DOHH2 (cell line): ENCODE results near the gene USP17L20.
"Not testable (repeated sequence)": the region's sequence is repeated elsewhere in the genome, so short reads cannot be mapped to it uniquely, and the experiment has no call there.

Source experiments
- H3F3A ChIP-seq: fragments of 200-600 bp; sonication (generic), shearing (Covaris generic); 2 replicates; pipeline ENCODE4 v1.6.0; 2016; ENCODE audit warnings: antibody characterized with exemption, mild to moderate bottlenecking; ENCODE audit not compliant: control insufficient read depth, insufficient read depth
- H3K27ac ChIP-seq: fragments of 200-600 bp; sonication (generic); 2 replicates; pipeline ENCODE4 v1.5.1; 2014; ENCODE audit warnings: low read depth, mild to moderate bottlenecking, low read length, moderate library complexity
- H3K27me3 ChIP-seq: fragments of 200-600 bp; sonication (generic); 2 replicates; pipeline ENCODE4 v1.6.1; 2014; ENCODE audit warnings: mild to moderate bottlenecking, low read length, mixed read lengths; ENCODE audit not compliant: control insufficient read depth
- H3K36me3 ChIP-seq: fragments of 200-600 bp; sonication (generic); 2 replicates; pipeline ENCODE4 v1.6.1; 2014; ENCODE audit warnings: mild to moderate bottlenecking, low read length, moderate library complexity, mixed read lengths; ENCODE audit not compliant: control insufficient read depth
- H3K4me1 ChIP-seq: fragments of 200-600 bp; sonication (generic); 2 replicates; pipeline ENCODE4 v1.6.1; 2014; ENCODE audit warnings: mild to moderate bottlenecking, low read length, mixed read lengths; ENCODE audit not compliant: control insufficient read depth
- H3K4me2 ChIP-seq: fragments of 200-600 bp; sonication (generic); 2 replicates; pipeline ENCODE4 v1.6.0; 2014; ENCODE audit warnings: mild to moderate bottlenecking, low read length, moderate library complexity
- H3K4me3 ChIP-seq: fragments of 200-600 bp; sonication (generic); 2 replicates; pipeline ENCODE4 v1.5.1; 2014; ENCODE audit warnings: mild to moderate bottlenecking, low read length, mixed read lengths
- H3K79me2 ChIP-seq: fragments of 200-600 bp; sonication (generic); 2 replicates; pipeline ENCODE4 v1.6.1; 2014; ENCODE audit warnings: mild to moderate bottlenecking, low read length, mixed read lengths; ENCODE audit not compliant: control insufficient read depth
- H3K9me2 ChIP-seq: fragments of 200-600 bp; sonication (generic); replicated peaks from 2 replicates; pipeline ENCODE4 v1.6.1; 2014; ENCODE audit warnings: mild to moderate bottlenecking, low read length, mixed read lengths; ENCODE audit not compliant: control insufficient read depth
- H3K9me3 ChIP-seq: fragments of 200-600 bp; sonication (generic); 2 replicates; pipeline ENCODE4 v1.6.1; 2014; ENCODE audit warnings: antibody characterized with exemption, low read length, mixed read lengths; ENCODE audit not compliant: control insufficient read depth, insufficient read depth
- H4K20me1 ChIP-seq: fragments of 200-600 bp; sonication (generic); 2 replicates; pipeline ENCODE4 v1.6.0; 2014; ENCODE audit warnings: low read depth, mild to moderate bottlenecking, antibody characterized with exemption, low read length, moderate library complexity; ENCODE audit not compliant: control insufficient read depth, insufficient read depth

The USP17L20 gene

DNA sequence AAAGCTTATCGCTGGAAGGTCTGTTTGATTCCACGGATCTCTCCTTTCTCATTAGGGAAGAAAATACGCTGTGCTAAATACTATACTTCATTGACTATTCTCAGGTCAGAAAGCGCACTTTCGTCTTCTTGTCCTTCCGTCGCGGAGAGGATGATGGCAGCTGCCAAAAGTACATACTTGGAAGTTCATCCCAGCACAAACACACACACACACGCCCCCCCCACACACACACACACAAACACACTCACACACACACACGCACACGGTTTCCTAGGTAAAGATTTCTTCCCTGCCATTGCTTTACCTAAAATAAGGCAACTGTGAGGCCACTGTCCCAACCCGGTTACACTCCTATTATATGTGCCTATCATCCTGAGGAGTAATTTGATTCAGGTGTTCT, 19.5 kb upstream of the USP17L20 start:
- not testable (repeated sequence) for H3K4me2 ChIP-seq, H3F3A ChIP-seq, H3K27me3 ChIP-seq, H3K27ac ChIP-seq, H4K20me1 ChIP-seq, H3K4me3 ChIP-seq, H3K9me3 ChIP-seq, H3K4me1 ChIP-seq, H3K79me2 ChIP-seq, H3K9me2 ChIP-seq, H3K36me3 ChIP-seq

DNA sequence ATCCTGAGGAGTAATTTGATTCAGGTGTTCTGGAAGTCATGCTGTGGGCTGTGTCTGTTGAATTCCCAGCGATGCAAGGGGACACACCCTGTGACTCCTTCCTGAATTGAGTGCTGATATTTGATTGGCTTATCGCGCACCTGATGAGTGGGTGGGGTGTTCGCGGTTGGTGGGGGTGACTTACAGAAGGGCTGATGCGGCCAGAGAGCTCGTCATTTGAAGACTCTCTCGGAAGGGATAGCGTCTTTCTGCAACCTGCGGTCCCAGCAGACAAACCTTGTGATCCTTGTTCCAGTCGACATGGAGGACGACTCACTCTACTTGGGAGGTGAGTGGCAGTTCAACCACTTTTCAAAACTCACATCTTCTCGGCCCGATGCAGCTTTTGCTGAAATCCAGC, 14.3 kb upstream of the USP17L20 start, which contains the start of gene USP17L17:
USP17L17 (plus strand) TSS at position 301 of the 400 bp plus-strand sequence; CDS start at position 301, 0 bp downstream.
- H3K79me2 ChIP-seq, H4K20me1 ChIP-seq, H3K9me2 ChIP-seq, H3K9me3 ChIP-seq, H3F3A ChIP-seq, H3K27me3 ChIP-seq, H3K4me3 ChIP-seq, H3K27ac ChIP-seq, H3K4me1 ChIP-seq, H3K4me2 ChIP-seq, H3K36me3 ChIP-seq: not testable (repeated sequence)

GRCh38 chr4:9247953-9248680, 9.8 kb upstream of the USP17L20 start, which contains the start of gene USP17L18:
Gene USP17L18, plus strand, starts transcription at chr4:9248630. Its CDS starts 0 bp downstream, at chr4:9248630.
- H3K9me3 ChIP-seq, H3K4me3 ChIP-seq, H3K79me2 ChIP-seq, H3K27ac ChIP-seq, H3K27me3 ChIP-seq, H3K36me3 ChIP-seq, H3F3A ChIP-seq, H3K4me1 ChIP-seq, H3K4me2 ChIP-seq, H3K9me2 ChIP-seq, H4K20me1 ChIP-seq: not testable (repeated sequence)

DNA sequence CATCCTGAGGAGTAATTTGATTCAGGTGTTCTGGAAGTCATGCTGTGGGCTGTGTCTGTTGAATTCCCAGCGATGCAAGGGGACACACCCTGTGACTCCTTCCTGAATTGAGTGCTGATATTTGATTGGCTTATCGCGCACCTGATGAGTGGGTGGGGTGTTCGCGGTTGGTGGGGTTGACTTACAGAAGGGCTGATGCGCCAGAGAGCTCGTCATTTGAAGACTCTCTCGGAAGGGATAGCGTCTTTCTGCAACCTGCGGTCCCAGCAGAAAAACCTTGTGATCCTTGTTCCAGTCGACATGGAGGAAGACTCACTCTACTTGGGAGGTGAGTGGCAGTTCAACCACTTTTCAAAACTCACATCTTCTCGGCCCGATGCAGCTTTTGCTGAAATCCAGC, 4.8 kb upstream of the USP17L20 start, which contains the start of gene USP17L19:
USP17L19 (plus strand) TSS at position 301 of the 400 bp plus-strand sequence; CDS start at position 301, 0 bp downstream.
- not testable (repeated sequence) for H3K9me3 ChIP-seq, H3K4me1 ChIP-seq, H3K4me2 ChIP-seq, H3K27me3 ChIP-seq, H3K27ac ChIP-seq, H4K20me1 ChIP-seq, H3K9me2 ChIP-seq, H3K4me3 ChIP-seq, H3K79me2 ChIP-seq, H3F3A ChIP-seq, H3K36me3 ChIP-seq

GRCh38 chr4:9262572-9262971, 4.6 kb downstream of the USP17L20 start, which contains the start of gene USP17L21:
Gene USP17L21, plus strand, starts transcription at chr4:9262872. Its CDS starts 0 bp downstream, at chr4:9262872.
- not testable (repeated sequence) for H3K27ac ChIP-seq

GRCh38 chr4:9267319-9267718, 9.4 kb downstream of the USP17L20 start, which contains the start of gene USP17L22:
Gene USP17L22, plus strand, starts transcription at chr4:9267619. Its CDS starts 0 bp downstream, at chr4:9267619.
- H3F3A ChIP-seq, H3K4me3 ChIP-seq, H3K27ac ChIP-seq, H3K27me3 ChIP-seq, H3K4me2 ChIP-seq, H4K20me1 ChIP-seq, H3K79me2 ChIP-seq, H3K4me1 ChIP-seq, H3K36me3 ChIP-seq, H3K9me2 ChIP-seq, H3K9me3 ChIP-seq: not testable (repeated sequence)

More at GRCh38 chr4:9262572-9262971, 4.6 kb downstream of the USP17L20 start, which contains the start of gene USP17L21:
- H3K4me2 ChIP-seq, H3K4me1 ChIP-seq, H3F3A ChIP-seq, H3K9me2 ChIP-seq, H3K9me3 ChIP-seq, H3K4me3 ChIP-seq, H3K79me2 ChIP-seq, H4K20me1 ChIP-seq, H3K36me3 ChIP-seq, H3K27me3 ChIP-seq: not testable (repeated sequence)

GRCh38 chr4:9271719-9272118, 13.8 kb downstream of the USP17L20 start:
- H3K36me3 ChIP-seq, H3K27ac ChIP-seq: not testable (repeated sequence)

More at GRCh38 chr4:9271719-9272118, 13.8 kb downstream of the USP17L20 start:
- H3K9me2 ChIP-seq, H3K4me1 ChIP-seq, H3K79me2 ChIP-seq, H3F3A ChIP-seq, H3K27me3 ChIP-seq, H3K9me3 ChIP-seq, H3K4me2 ChIP-seq, H4K20me1 ChIP-seq, H3K4me3 ChIP-seq: not testable (repeated sequence)
